GM18861 (cell line): ENCODE results near the gene SCRG1.

ENCODE experiments used
- ATAC-seq: cut with Tn5 transposase; IDR thresholded peaks from one replicate; pipeline ENCODE4 v1.9.1; 2021; ENCODE audit not compliant: unreplicated experiment

SCRG1 gene

DNA sequence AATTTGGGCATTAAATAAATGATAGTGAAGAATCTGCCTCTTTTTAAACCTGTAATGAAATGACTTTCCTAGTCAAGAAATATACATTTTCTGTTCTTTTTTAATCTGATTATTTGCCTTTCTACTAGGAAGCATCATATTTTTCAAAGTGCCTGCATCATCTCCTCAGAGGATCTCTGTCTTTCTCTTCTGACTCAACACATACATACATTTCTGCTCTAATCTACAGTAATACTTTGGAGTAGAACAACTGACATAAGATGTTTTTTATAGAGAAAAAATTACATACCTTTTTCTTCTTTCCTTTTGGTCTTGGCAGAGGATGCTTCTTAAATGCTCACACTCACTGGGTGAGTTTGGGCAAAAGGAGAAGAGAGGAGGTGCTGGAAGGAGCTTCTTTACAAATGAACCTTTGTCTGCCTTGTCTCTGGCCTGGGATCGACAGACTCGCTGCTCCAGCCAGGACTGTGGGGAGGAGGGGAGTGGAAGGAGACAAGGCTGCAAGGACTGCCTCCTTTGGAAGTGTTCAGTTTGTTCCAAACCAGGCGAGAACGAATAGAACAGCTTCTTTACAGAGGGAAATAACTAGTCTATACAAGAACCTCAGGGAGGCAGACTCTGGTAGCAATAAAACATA is at the start of gene SCRG1:
Gene SCRG1, minus strand, starts transcription at position 338 of the 637 bp plus-strand sequence. CDS start 7,702 bp downstream, outside the sequence.
- no peak for ATAC-seq

DNA sequence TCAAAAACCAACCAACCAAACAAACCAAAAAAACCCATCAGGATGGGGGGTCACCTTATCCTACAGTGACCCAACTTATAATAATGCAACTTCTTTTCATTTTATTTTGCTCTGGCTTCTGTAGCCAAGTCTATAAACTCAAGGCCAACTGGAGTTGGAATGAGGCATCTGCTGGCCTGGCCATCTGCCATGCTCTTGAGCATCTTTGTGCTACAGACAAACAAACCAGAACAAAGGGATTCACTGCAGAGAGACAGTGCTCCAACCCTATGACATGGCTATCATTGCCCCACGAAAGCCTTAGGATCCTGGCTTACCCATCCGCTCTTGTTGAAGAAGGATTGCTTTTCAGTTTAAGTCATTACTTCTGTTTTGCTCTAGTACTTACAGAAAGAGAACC is 49.2 kb upstream of the SCRG1 start:
- no peak for ATAC-seq

DNA sequence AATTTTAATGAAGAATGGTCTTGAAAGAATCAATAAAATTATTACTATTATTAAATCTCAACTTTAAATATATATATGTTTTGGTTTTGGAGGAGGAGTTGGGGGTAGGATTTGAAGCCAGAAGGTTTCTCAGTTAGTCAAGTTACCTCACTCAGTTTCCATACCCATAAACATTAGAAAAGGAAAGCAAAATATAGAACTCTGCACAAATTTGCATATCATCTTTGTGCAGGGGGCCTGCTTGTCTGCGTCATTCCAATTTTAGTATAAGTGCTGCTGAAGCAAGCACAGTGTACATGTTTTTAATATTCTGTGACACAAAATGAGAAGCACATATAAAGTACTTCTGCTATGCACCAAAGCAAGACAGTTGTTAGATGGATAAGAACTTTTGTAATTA is 47.5 kb upstream of the SCRG1 start:
- ATAC-seq: peak; percentile 95

DNA sequence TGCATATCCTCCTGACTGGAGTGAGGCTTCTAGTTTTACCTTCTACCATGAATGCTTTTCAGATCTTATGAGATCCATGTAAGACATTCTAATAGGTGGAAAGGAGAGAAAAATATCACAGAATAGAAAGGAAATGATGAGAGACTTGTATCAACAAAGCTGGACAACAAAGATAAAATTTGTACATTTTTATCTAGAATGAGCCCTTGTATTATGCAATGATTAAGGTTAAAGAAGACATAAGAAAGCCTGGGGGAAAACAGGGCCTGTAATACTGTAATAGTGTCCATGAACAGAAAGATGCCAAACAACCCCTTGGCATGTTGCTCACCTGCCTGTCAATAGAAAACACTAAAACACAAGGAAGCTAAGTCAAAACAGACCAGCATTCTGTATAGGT is 44.2 kb upstream of the SCRG1 start:
- no peak for ATAC-seq

DNA sequence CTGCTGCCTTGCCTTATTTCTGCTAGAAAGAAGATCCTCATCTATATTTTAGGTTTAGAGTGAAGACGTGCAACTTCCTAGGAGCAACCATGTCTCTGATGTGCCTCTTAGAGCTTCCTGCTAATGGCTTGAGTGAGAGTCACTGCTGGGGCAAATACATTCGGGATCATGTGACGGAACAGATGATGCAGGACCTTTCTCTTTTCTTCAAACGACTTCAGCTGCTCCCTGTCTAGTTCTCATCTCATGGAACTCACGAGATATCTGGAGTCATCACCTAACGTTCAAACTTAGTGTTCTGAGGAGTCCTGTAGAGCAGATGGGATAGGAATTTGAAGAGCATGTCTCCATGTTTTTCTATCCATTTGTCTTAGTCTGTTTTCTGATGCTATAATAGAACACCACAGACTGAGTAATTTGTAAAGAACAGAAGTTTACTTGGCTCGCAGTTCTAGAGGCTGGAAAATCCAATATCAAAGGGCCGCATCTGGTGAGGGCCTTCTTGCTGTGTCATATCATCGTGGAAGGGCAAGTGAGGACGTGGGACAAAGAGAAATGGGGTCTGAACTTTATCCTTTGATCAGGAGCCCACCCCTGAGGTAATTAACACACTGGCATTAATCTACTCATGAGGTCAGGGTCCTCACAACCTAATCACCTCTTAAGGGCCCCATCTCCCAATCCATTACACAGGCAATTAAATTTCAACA is 43.5 kb upstream of the SCRG1 start:
- no peak for ATAC-seq

DNA sequence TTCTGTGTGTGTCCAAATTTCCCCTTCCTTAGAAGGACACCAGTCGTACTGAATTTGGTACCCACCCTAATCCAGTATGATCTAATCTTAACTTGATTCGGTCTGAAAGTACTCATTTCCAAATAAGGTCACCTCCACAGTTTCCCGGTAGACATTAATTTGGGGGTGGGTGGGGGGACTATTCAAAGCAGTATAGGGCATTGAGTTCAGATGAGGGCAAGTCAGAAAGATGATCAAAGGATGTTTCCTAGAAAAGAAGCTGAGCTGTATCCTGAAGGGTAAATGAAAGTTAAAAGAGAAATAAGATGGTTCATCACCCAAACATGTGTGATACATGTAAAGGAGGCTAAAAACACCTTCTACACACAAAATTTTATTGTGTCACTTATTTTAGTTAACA is 42.0 kb upstream of the SCRG1 start:
- no peak for ATAC-seq

DNA sequence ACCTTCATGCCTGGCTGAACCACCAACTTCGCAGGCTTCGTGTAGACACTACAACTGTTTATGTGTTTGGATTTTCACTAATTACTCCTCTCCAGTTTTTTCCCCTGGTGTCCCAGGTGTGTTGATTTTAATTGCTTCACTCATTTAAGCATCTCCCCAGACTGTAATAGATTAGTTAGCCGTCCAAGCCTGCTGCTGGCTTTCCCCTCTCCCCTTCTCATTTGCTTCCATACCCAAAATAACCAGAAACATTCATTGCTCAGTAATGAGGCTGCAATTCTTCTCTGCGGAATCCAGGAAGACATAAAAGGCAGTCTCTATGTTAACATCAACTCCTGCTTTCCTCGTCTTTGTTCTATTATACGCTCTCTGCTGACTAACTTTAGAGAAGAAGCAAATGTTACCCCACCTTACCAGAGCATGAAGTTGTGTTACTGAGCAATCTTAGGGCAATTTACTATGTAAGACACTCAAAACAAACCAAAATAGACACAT is 37.9 kb upstream of the SCRG1 start:
- no peak for ATAC-seq

DNA sequence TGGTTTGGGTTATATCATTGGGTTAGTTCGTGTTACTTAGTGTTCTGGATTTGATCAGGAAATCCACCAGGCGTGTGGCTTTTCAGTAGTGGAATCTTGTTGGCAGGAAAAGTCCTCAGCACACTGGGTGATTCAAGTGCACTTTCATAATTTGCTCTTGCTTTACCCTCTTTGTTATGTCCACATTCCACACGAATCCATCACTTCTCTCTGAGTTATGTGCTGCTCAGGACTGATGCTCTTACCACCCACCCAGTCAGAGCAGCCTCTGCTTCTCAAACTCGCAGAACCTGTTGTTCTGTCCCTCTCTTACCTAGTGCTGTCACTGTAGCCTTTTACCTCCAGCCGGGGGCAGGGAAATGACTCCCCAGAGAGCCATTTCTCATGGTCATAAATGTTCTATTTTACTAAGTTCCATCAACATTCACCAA is 37.2 kb upstream of the SCRG1 start:
- no peak for ATAC-seq

DNA sequence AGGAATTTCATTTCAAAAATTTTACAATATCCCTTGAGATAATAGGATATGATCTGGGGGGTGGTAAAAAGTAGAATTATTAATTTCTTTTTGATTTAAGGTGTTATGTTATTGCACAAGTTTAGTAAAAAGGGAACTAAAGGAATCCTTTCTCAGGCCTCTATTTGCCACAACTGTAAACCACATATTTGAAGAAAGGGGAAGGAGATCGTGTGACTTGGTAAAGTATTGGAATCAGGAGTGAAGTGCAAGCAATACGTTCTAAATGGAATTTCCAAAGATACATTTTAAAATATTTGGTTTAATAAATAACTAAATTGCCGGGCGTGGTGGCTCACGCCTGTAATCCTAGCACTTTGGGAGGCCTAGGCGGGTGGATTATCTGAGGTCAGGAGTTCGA is 35.3 kb upstream of the SCRG1 start:
- ATAC-seq: no peak

DNA sequence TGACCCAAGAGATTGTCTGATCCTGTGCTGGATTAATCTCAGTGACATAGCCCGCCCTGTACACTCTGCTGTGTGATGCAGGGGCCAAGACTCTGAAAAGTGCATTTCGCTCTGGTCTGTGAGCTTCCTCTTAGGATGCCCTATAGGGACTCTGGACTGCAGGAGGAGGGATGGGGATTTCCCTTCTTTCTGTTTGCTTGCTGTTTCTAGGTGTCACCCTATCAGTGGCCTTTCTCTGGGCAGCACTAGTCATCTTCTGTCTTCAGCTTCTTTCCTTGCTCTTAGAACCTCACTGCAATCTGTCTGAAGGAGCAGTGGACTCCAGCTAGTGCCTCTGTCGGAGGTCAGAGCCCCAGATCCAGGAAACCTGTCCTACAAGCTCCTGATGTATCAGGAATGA is 34.5 kb upstream of the SCRG1 start:
- ATAC-seq: no peak

DNA sequence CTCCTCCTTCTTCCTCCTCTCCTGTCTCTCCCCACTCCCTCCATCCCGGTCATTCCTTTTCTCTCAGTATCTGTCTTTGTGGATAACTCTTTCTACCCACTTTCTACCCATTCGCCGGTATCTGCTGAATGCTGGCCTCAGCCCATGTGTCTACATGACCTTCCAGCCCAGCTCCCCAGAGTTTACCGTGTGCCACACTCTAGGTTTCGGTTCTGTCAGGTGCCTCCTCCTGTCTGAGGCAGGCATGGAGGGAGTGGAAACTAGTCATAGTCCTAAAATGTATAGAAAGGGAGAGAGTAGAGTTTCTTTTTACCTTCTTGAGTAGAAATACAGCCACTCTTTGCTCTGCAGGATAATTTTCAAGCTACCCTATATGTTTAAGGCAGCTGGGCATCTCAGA is 33.5 kb upstream of the SCRG1 start:
- no peak for ATAC-seq

DNA sequence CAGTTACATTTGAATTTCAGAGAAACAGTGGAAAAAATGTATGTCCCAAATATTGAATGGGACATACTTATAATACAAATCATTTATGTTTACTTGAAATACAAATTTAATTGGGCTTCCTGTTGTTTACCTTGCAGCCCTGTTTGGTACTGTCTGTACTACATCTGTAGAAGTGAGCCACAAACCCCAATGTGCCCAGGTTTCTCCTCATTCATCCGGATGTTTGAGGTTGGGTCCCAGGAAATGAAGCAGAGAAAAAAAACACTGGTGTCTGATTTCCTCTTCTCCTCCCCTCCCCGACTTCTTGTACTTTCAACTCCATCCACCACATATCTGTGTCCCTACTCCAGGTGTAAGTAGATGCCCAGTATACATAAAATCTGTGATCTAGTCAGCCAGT is 27.1 kb upstream of the SCRG1 start:
- no peak for ATAC-seq

DNA sequence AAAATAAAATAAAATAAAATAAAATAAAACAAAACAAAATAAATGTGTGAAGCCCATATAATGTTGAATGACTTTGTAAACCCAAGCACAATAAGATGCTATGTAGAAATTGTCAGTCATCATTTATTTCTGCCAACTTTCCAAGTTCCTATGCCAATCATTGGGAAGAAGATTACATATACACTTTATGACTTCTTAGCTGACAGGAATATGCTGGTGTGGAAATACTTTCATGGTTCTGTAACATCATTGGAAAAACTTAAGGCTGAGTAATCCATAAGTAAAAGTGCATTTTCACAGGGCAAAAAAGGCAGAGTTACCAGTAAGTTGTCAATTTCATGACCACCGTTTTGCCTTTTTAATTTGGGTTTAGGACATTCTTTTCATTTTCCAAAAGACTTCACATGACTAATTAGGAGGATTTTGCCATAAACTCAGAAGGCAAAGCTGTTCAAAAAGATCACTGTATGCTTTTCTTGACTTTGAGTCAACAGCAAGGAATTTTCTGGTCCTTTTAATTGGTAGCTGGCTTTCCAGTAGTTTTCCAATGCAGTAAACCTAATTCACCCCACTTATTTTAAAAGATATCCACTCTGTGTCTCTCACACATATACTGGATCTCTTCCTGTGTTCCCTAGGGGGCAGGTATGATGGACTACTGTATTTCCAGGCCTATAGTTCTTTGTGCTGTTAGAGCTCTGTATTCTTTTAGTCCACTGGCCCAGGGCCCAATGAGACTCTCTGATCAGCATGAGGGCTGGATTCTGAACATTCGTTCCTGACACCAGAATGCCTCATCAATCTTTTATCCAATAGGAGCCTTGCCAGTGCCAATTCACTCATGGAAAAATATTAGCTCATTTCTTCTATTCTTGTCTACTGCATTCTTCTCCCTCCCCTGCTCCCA is 26.2 kb upstream of the SCRG1 start:
- no peak for ATAC-seq

DNA sequence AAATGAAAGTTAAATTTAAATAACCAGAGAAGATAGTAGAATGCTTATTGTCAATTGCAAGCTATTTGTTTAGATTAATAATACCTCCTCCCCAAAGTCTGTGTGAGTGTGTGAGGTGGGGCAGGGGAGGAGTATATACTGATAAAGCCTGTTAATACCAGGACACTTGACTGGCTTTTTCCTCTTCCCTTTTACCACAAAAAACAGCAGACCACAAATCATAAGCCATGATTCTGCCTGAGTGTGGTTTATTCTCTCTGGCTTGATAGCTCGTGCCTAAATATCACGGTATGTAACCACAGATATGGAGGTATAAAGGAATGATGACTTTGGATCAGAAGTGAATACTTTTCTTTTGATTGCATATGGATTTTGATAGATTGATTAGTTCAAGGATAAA is 21.9 kb upstream of the SCRG1 start:
- ATAC-seq: no peak

DNA sequence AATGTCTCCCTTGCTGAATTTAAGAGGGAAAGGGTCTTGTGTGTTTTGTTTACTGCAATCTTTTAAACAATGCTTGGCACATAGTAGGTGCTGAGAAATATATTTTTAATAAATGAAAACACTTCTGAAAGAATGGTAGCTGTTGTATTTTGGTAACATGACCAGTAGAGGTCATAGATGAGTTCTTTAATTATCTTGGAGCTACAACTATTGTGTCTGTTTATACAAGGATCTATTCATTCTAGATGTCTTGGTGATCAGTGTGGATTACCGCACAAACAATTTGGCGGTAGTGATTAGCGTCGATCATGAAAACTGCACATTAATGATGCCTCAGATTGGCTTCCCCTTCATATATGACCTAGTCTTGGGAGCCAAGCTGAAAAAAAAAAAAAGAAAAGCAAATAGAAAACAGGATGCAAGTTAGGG is 21.4 kb upstream of the SCRG1 start:
- ATAC-seq: no peak

DNA sequence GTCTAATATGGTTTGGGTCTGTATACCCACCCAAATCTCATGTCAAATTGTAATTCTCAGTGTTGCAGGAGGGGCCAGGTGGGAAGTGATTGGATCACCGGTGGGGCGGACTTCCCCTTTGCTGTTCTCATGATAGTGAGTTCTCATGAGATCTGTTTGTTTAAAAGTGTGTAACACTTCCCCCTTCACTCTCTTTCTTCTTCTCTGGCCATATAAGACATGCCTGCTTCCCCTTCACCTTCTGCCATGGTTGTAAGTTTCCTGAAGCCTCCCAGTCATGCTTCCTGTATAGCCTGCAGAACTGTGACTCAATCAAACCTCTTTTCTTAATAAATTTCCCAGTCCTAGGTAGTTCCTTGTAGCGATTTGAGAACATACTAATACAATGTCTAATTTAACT is 19.7 kb upstream of the SCRG1 start:
- no peak for ATAC-seq

DNA sequence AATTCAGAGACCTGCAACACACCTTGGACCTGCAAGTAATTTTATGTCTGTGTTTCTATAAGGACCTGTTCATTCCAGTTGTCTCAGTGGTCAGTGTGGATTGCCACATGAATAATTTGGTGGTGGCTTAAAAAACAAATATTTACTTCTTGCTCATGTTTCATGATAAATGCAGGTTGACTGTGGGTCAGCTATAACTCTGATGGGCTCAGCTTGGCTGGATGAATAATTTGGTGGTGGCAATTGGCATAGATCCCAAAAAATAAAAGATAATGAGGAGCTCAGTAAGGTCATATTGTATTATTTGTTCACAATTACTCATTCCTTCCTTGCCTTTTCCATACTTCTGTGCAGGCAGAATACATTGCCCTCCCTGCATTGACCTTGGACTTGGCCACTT is 18.9 kb upstream of the SCRG1 start:
- no peak for ATAC-seq

DNA sequence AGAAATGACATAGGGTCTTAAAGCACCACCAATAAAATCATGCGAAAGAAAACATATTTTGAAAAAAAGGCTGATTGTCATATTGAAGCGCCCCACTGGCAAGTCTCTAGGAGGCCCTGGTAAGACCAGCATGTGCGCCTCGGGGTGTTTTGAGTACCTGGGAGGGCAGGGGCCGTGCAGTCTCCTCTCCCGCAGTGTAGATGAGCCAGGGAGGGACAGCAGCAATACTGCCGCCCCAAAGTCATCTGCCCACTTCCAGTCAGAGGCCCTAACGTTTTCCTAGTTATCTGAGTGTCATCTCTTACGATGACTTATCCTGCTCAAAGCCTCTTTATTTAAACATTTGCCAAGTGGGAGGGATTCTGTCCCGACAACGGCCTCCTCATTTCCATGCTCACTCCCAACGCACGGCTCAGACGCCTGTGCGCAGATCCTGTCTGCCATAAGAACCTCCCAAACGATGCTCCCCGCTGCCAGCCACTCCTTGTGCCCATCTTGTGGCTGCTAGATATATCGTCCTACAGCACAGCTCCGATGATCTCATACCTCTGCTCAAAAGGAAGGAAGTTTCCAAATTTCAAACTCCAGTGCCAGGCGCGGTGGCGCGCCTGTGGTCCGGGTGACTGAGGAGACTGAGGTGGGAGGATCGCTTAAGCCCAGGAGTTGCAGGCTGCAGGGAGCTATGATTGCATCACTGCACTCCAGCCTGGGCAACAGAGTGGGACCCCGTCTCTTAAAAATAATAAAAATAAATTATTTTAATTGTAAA is 17.2 kb upstream of the SCRG1 start:
- no peak for ATAC-seq

DNA sequence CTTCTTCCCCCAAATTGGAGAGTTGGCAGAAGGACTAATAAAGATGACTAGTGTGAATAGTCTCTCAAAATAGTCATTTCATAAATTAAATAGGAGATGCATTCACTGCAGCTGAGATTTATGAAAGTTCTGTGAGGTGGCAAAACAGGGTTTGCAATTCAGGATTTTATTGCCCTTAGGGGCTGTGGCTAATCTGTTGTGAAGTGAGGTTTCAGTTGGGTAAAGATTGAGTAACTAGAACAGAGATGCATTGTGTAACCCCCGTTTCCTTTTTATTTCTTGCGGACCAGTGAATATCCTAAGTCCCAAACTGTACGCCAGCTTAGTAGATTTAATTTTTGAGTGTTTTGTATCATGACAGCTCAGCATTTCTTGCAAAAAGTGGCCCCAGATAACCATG is 16.2 kb upstream of the SCRG1 start:
- no peak for ATAC-seq

DNA sequence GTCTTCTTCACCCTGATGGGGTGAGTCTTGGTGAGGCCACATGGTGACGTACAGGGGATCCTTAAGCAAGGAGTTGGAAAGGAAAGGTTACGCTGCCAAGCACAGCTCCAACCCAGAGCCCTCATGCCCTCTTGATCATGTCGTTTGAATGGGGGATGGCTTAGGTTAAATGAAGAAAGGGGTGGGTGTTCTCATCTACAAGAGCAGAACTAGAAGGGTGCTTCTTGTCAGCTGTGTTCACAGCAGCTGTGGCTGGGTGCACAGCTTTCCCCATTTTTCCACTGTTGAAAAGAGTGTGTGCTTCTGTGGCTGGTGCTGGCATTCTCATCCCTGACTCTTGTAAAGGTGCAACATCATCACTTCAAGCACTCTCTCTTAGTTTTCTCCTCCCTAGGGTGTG is 15.5 kb upstream of the SCRG1 start:
- ATAC-seq: no peak

DNA sequence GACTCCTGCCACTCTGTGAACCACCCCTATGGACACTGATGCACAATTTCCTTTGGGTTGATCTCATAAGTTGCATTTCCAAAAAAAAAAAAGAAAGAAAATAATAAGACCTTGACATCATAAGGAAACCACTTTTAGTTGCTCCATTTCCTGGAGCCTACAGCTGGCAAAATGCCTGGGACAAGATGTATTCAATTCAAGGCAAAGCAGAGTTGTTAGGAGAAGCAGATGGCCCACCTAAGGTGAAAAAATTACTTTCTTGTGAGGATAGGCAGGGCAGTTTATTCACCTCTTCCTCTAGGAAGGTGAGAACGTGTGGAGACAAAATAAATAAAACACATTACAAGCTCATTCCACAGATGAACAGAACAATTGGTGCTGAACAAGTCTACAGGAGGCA is 14.1 kb upstream of the SCRG1 start:
- no peak for ATAC-seq
